Germinal center (tissue), 1 donor: ENCODE results near the gene RIT1.

ENCODE experiments used
- DNase-seq: peaks from one replicate; pipeline ENCODE4 v3.0.0; 2012; ENCODE audit warnings: mixed read lengths, low spot score

The RIT1 gene

DNA sequence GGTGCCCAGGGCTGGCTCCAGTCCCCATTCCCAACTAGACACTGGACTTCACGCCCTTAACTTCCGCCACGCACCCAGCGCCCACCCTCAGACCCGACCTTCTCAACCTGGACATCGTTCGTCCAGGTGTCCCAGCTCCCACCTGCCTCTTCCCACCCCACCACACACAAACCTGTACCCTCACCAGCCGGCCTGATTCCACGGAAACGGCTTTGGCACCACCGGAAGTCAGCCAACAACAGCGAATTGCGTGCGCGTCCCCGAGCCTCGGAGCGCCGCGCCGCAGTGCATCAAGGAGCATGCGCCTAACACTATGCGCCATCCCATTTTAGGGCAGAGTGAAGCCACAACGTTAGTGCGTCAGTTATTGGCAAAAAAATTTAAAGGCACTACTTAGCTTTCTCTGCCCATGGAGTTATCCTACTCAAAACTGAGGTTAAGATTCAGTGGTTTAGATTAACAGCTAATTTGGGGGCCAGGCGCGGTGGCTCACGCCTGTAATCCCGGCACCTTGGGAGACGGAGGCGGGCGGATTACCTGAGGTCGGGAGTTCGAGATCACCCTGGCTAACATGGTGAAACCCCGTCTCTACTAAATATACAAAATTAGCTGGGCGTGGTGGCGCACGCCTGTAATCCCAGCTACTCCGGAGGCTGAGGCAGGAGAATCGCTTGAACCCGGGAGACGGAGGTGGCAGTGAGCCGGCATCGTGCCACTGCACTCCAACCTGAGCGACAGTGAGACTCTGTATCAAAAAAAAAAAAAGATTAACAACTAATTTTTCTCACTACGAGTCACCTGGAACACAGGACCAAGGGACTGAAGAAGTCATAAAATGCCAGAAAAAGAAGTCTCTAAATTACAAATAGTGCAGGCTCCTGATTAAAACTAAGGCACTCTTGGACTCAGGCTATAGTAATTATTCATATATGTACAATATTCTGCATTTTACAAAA lies 53.9 kb downstream of the RIT1 start, which contains the start of gene GON4L:
GON4L (minus strand) TSS at position 240 of the 956 bp plus-strand sequence. CDS start 3,434 bp downstream, outside the sequence.
- peak; percentile 93 for DNase-seq

DNA sequence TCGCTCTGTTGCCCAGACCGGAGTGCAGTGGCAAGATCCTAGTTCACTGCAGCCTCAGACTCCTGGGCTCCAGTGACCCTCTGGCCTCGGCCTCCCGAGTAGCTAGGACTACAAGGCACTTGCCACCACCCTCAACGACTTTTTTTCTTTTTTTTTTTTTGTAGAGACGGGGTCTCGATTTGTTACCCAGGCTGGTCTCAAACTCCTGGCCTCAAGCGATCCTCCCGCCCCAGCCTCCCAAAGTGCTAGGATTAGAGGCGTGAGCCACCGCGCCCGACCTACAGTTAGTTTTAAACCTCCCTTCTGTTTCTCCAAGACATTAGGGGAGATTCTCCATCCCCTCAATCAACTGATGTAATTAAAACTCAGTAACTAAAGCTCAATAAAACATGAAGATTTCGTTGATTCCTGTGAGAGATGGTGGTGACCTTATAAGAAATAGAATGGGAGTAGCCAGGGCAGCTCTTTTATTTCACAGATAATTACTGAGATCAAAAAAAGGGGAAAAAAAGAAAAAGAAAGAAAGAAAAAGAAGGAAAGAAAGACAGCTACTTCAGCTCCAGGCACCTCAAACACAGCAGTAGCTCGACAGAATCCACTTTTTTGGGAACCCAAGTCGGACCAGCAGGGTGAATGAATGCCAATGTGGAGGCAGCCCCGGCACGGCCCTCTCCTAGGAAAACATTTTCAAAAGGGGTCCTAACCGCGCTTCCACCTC lies 54.7 kb downstream of the RIT1 start:
- no peak for DNase-seq

DNA sequence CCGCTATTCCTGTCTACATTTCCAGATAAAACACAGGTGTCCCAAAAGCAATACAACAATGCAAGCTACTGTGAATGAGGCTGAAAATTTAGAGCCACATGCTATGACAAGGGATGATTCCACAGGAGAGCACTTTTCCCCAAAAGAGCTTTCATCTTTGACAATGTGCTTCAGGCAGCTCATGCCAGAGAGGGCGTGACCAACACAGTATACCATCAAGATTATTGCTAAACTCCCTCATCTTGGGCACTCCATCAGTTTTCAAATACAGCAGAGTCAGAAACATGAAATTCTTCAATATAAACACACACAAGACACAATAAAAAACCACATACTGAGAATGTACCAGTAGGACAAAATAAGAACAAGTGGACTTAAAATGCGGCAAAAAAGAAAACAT lies 60.8 kb downstream of the RIT1 start:
- no peak for DNase-seq

DNA sequence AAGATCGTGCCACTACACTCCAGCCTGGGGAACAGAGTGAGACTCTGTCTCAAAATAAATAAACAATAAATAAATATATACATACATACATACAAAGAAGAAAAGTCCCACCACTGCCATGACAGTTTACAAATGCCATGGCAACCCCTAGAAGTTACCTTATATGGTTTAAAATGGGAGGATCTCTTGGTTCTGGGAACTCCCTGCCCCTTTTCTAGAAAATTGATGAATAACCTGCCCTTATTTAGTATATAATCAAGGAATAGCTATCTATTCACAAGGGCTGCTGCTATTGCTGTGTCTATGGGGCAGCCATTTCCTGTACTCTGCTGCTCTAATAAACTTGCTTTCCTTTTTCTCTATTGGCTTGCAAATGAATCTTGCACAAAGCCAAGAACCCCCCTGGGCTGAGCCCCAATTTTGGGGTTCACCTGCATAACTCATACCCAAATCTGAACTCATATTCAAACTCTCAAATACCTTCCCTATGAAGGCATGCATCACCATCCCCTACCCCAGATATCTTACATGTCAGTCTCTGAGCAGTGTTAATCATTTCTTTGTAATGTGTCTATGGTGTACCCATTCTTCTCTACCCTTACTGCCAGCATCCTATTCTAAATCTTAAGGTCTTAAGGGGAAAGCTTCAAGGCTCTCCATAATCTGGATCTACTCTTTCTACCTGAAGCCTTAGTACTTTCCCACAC lies 63.2 kb downstream of the RIT1 start:
- DNase-seq: no peak
